GM21786 (cell line): Measurements from ENCODE around the gene SGPL1.

Source experiments
- ATAC-seq: cut with Tn5 transposase; IDR thresholded peaks from one replicate; pipeline ENCODE4 v1.9.1; 2021; ENCODE audit not compliant: unreplicated experiment

Gene SGPL1

DNA sequence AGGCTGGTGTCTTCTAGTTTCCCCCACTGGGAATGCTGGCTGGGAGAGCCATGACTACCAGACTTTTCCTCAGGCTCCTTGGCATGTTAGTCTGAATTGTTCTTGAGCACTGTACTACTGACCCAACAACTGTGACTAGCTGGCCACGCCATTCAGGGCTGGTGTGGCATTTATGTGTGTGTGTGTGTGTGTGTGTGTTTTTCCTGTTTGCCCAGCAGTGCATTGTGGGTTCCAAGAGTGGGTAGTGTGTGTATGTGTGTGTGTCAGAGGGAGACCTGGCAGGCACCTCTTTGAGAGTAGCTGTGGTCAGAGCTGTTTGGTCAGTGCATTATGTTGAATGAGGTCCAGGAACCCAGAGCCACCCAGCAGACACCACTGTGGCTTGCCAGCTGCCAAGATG, 63.5 kb downstream of the SGPL1 start:
- no peak for ATAC-seq

DNA sequence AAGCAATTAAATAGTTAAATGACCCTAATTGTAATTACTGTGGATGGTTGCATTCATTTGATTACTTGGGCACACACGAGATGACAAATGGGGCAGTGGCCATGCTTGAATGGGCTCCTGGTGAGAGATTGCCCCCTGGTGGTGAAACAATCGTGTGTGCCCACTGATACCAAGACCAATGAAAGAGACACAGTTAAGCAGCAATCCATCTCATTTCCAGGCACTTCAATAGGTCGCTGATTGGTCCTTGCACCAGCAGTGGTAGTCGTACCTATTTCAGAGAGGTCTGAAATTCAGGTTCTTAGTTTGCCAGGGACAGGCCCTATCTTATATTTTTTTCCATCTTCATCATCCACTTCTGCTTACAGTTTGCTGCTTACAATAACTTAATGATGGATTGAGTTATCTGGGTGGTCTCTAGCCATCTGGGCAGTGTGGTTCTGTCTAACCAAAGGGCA, 64.4 kb downstream of the SGPL1 start:
- no peak for ATAC-seq

DNA sequence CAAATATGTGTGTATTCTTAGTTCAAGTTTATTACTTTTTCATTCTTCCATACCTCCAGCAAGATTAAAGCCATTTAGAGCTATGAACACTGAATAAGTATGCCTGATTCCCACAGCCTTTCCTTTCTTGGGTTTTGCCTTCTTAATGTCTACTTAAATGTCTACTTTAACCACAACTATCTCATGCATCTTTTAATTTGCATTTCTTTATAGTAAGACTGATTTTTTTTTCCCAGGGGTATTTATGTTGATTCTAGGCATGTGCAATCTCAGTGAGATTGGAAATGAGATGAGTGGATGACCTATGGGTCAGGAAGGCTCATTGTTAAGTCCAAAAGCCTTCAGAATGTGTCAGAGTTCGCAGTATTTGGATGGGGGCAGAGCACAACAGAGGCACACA, 69.0 kb downstream of the SGPL1 start:
- no peak for ATAC-seq

DNA sequence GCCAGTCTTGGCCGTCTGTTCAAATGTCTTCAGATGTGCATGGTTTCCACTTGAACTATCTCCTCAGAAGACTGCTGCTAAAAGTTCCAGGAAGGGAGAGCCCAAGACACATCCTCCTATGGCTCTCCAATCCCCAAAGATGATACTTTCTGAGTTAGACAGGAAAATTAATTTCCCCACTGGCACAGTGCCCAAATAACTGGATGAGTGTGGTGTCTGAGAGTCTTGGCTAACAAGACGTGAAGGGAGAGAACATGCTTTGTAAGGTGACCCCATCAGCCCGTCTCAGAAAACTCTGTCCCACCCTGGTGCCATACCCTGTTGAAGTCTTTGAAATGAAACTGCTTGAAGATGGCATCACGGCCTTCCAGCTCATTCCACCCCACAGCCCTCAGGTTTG, 69.7 kb downstream of the SGPL1 start:
- ATAC-seq = no peak

DNA sequence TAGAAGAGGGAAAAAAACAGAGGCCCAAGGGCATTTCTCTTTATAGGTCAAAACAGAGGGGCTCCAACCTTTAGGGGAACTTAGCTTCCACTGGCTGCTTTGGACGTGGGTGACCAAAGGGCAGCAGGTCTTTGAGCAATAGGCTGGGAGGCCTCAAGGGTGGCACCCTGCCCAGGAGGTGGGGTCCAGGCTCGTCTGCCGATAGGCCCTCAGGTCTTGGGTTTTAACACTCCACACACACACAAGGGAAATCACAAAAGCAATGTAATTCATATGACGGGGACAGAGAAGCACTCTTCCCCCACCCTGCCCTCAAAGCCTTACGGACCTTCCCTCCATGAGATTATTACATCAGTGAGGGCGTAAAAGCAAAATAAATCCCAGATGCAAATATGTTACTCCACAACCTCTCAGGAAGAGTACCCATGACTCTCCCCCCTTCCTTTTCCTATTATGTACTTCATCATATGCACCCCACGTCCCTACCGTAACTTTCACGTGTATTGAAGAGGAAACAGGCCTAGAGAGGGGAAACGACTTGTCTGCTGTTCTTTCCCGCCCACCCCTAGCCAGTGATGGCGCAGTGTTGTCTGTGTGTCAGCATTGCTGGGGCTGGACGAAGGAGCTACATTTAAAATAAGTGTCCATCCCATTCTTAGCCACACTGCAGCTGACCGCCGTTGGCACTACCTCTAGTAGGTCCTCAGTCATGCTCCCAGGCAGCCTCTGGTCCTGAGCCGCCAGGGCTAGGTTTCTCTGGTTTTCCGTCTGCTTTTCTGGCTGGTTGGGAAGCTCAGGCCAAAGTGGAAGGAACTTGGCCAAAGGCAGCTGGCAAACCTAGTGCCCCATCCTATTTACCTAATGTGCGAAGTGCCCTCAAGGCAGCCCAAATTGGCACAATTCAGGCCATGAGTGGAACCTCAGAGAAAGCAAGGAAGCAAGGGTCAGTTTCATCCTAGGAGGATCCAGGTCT, 70.5 kb downstream of the SGPL1 start:
- ATAC-seq = no peak

DNA sequence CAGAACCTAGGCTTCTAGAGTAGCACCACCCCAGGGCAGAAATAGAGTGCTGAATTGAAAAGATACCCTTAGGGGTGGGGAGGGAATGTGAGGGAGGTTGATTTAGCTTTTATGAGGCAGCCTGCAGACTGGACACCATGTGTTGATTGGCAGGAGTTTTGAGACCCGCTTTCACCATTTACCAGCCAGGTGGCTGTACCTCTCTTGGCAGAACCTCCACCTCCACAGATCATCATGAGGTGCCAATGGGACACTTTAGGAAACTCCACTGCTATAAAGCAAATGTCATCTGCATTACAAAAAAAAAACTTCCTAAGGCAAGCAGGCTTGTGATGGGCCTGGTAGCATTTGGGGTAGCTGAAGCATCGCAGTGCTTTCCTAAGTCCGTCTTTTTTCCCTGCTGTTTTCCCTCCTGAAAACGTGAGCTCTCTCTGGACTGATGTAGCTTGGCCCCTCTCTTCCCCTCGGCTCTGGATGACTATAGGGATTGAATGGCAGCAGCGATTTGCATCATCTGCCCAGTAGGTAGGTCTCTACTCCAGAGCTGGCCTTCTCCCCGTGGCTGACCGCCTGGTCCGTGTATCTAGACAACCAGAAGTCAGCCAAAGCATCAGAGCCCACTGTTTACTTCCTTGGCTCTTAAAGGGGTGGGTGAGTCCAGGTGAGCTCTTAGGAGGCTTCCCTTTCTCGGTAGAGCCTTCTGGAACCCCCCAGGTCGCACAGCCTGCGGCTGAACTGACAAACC, 71.3 kb downstream of the SGPL1 start:
- no peak for ATAC-seq

DNA sequence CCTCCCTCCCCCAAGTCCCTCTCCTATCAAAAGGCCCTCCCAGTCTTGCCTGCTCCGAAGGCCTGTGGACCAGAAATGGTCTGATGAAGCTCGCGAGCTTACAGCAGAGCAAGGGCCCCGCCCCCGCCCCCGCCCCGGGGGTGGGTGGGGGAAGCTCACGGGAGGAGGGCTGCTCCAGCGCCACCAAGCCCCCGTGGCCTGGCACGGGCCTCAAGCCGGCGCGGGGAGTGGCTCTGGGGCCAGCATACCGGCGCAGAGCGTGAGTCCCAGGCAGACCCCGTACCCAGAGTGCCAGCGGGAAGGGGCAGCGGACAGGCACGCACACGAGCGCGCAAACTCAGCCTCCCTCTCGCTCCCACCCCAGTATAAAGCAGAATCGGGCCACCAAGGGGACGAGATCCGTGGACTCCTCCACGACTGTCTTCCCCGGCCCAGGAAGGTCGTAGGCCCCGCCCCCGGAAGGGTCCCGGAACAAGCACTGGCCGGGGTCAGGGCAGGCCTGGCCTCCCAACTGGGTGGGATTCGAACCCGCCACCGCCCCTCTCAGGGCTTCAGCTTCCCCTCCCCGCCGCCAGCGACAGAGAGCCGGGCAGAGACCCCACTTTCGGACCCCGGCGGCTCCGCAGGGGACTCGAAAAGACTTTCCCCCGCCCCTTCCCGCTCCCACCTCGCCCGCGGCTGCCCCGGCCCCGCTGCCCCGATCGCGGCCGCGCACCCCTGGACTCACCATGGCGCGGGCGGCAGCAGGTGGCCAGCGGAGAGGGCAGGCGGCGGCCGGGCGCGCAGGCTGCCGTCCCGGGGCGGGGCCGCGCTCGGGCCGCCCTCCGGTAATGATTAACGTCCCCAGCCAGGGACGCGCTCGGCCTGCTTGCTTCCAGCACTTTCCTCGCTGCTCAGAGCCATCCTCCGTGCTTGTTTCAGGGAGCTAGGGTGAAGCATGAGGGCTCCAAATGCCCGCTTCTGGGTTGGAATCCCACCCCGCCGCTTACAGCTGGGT, 72.4 kb downstream of the SGPL1 start, which contains the start of gene PCBD1:
TSS of gene PCBD1 (minus strand) at position 762 of the 997 bp plus-strand sequence. CDS start at position 730, 32 bp downstream.
- ATAC-seq = peak; percentile 77

GRCh38 chr10:70889291-70889690, 73.5 kb downstream of the SGPL1 start:
- no peak for ATAC-seq

DNA sequence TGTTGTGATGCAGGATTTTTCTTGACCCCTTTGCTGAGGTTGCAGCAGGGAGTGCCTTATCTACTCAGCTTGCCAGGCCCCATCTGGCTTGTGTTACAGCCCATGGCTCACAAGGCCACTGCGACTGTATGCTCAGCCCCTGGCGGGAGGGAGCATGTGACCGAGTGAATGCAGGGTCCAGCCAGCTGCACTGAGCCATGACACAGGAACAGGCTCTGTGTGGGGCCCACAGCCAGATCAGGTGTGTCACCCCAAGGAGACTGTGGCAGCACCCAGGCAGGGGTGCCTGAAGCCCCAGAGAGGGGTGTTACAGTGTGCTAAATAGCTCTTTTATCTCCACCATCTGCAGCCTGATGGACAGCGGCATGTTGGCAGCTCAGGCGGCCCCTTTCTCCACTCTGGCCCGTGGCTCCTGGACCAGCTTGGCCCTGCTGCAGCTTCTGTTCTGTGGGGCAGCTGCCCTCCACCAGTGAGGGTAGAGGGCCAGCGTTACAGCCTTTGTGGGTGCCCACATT, 75.2 kb downstream of the SGPL1 start:
- ATAC-seq = no peak

DNA sequence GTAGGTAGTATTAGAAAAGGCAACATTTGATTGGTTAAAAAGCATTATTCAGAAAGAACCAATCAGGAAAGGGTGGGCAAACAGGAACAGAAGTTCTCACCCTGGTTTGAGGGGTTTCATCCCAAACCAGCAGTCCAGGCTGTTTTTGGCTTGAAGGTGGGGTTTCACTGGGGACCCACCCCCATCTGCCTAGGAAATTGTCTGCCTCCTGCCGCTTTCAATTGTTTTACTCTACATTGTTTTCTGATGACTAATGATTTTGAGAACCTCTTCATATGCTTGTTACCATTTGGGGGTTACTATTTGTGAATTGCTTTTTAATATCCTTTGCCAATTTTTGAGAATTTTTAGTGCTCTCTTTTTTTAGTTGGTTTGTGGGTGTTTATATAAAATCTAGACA, 75.9 kb downstream of the SGPL1 start:
- no peak for ATAC-seq

DNA sequence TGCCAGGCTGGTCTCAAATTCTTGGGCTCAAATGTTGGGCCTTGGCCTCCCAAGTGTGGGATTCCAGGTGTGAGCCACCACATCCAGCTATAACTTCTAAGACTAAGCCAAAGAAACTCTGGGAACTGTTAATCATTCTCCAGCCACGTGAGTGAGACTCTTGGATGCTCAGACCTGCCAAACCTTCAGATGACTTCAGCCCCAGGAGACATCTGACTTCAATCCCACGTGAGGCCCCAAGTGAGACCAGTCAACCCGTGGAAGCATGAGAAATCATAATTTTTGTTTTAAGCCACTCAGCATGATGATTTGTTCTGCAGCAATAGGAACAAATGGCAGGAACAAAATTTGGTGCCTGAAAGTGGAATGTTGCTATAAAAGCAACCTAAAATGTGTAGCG, 76.9 kb downstream of the SGPL1 start:
- no peak for ATAC-seq

GRCh38 chr10:70893227-70894006, 77.7 kb downstream of the SGPL1 start:
- no peak for ATAC-seq

DNA sequence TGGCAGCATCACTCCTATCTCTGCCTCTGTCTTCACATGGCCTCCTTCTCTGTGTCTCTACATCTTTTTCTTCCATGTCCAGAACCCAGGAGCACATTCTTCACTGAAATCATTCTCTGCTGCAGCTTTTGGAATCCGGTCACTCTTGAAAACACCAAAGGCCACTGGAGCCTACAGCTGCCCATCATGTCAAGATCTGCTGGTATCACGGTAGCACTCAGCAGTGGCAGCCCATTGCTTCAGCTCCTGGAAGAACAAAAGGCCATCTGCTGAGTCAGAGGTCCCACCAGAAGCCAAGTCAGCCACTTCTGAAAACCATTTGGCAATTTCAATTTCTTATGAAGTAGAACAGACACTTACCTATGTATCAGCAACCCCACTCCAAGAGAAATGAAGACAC, 78.7 kb downstream of the SGPL1 start:
- ATAC-seq = no peak

DNA sequence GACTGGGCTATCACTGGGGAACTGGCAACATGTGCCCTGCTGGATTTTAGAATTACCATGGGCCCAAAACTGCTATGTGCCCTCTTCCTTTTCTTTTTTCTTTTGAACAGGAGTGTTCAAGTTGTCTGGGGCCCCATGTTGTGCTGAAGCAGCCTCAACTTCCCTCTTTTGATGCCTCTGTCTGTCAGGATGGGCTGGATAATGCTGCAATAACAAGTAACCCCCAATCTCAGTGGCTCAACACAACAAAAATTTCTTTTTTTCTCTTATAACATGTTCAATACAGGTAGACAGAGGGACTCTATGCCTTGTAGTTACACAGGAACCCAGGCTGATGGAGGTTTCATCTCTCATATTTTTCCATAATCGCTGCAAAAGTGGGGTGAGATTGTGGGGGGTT, 80.8 kb downstream of the SGPL1 start:
- ATAC-seq = no peak

- no peak for ATAC-seq
These were observed 82.9 kb downstream of the SGPL1 start for GRCh38 chr10:70898687-70899086.

DNA sequence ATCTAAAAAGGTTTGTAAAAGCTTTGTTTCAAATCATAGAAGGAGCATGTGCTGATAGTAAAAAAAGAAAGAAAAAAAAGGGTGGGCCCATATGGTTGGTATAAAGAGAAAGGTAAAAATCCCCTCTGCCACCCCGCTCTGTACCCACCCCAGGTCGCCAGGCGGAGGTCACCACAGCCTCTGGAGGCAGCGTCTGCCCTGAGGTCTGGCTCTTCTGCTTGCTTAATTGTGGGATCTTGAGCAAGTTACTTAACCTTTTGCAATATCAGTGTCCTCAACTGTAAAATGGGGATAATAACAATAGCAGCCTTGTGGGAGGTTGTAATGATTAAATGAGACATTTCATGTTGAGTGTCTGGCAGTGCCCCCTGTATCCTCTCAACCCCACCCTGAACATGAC, 83.3 kb downstream of the SGPL1 start:
- ATAC-seq = no peak

DNA sequence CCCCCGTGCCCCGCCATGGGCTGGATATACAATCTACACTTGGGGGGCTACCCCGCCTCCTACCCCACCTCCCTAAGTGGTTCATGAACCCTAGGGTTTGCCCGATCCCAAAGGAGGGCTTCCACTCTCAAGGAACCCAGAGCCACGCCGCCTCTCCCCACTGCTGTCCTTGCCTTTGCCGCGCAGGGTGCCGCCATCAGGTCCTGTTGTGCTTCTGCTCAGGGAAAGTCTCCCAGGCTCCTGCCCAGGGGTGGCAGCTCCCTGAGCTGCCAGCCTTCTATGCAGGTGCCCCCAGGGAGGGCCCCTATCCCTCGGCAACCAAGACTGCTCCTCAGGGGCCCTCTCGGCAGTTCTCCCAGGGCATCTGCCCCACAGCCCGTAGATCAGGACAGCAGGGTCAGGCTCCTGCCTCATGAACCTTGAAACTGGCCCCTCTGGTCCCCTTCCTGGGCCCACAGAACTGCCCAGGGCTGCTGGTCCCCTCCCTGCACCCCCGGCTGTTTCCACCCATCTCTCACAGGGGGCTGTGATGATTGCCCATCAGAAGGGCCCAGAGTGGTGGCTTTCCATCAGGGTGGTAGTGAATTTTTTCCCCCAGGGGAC, 85.6 kb downstream of the SGPL1 start:
- no peak for ATAC-seq

- no peak for ATAC-seq
These were observed 87.0 kb downstream of the SGPL1 start for GRCh38 chr10:70902661-70903261.
